Stimulated activated naive CD4-positive, alpha-beta T cell (primary cell): ENCODE results near the gene TACO1.

Experiments used
- DNase-seq, 6 experiments: peaks; one replicate each; lab custom pipeline; 2025; lab: John Stamatoyannopoulos, UW

TACO1 gene

GRCh38 chr17:63600569-63601438, at the start of gene TACO1:
TSS of gene TACO1 (plus strand) at chr17:63600895. CDS start at chr17:63601084, 189 bp downstream.
- peak; percentile 39 to 82 (median 58) for DNase-seq

- no peak for DNase-seq
These were observed 48.5 kb upstream of the TACO1 start for GRCh38 chr17:63552211-63552610.

- no peak for DNase-seq
These were observed 45.1 kb upstream of the TACO1 start for GRCh38 chr17:63555500-63556156.

- DNase-seq: no peak
These were observed 43.3 kb upstream of the TACO1 start for GRCh38 chr17:63557416-63557815.

- DNase-seq: no peak
These were observed 42.3 kb upstream of the TACO1 start for GRCh38 chr17:63558441-63558840.

GRCh38 chr17:63561819-63562218, 38.9 kb upstream of the TACO1 start:
- no peak for DNase-seq

- DNase-seq: no peak
These were observed 37.4 kb upstream of the TACO1 start for GRCh38 chr17:63563339-63563738.

GRCh38 chr17:63564562-63564961, 36.1 kb upstream of the TACO1 start:
- no peak for DNase-seq

- DNase-seq: no peak
These were observed 33.5 kb upstream of the TACO1 start for GRCh38 chr17:63567229-63567628.

GRCh38 chr17:63568563-63568962, 32.1 kb upstream of the TACO1 start:
- no peak for DNase-seq

GRCh38 chr17:63571632-63572310, 28.9 kb upstream of the TACO1 start:
- DNase-seq: no peak

GRCh38 chr17:63573634-63574033, 27.1 kb upstream of the TACO1 start:
- no peak for DNase-seq

GRCh38 chr17:63578027-63578768, 22.5 kb upstream of the TACO1 start:
- DNase-seq: no peak

- no peak for DNase-seq
These were observed 22.0 kb upstream of the TACO1 start for GRCh38 chr17:63578769-63579111.

- DNase-seq: no peak
These were observed 21.1 kb upstream of the TACO1 start for GRCh38 chr17:63579633-63580032.

GRCh38 chr17:63587770-63588169, 12.9 kb upstream of the TACO1 start:
- DNase-seq: no peak

- no peak for DNase-seq
These were observed 11.9 kb upstream of the TACO1 start for GRCh38 chr17:63588797-63589196.

GRCh38 chr17:63589646-63590045, 11.0 kb upstream of the TACO1 start:
- DNase-seq: no peak

GRCh38 chr17:63592797-63593196, 7.9 kb upstream of the TACO1 start:
- no peak for DNase-seq

GRCh38 chr17:63595132-63595531, 5.6 kb upstream of the TACO1 start:
- no peak for DNase-seq

GRCh38 chr17:63596856-63597586, 3.7 kb upstream of the TACO1 start:
- no peak for DNase-seq

- DNase-seq: no peak
These were observed 2.4 kb upstream of the TACO1 start for GRCh38 chr17:63598281-63598680.
